Gastrocnemius medialis (tissue), 4 donors: ENCODE data around the gene GPRASP1.

ENCODE experiments used
- CTCF ChIP-seq, 5 experiments: fragments of 450-650 bp in 3 of 5; fragments of 200-600 bp in 2 of 5; sonication (generic) in 2 of 5; IDR thresholded peaks in 4 of 5; conservative IDR thresholded peaks in 1 of 5; 1 replicate in 4 of 5; 2 replicates in 1 of 5; pipeline ENCODE4 v1.5.1; 2016 to 2019; ENCODE audit warnings: antibody characterized with exemption in 5 of 5, mild to moderate bottlenecking in 3 of 5, moderate library complexity in 3 of 5
- POLR2A ChIP-seq, 2 donors: fragments of 450-650 bp; IDR thresholded peaks; one replicate each; pipeline ENCODE4 v1.6.1; 2017; ENCODE audit warnings: antibody characterized with exemption in 2 of 2, mild to moderate bottlenecking in 2 of 2, moderate library complexity in 2 of 2

- no peak for TF ChIP-seq CTCF (IDR thresholded peaks at IDR 0.05 in 4 of 5, conservative IDR thresholded peaks at IDR 0.05 in 1 of 5)
- peak; percentile 47 to 77 for TF ChIP-seq POLR2A (IDR thresholded peaks at IDR 0.05)
Observed at GRCh38 chrX:102659790-102660757, 8.8 kb downstream of the GPRASP1 start.
